ENCODE results near the gene CDKN1B. TPM values are rescaled to one million over a fixed set of nuclear protein-coding genes. Genes with fewer than 3 reads are reported as not detected.

CDKN1B gene
- total and polyA plus RNA-seq, 2 of the 13 experiments (the other 11 are each of a cell fraction or from before 2014, with no cell fraction given), result 20.1 to 37.2 TPM

DNA sequence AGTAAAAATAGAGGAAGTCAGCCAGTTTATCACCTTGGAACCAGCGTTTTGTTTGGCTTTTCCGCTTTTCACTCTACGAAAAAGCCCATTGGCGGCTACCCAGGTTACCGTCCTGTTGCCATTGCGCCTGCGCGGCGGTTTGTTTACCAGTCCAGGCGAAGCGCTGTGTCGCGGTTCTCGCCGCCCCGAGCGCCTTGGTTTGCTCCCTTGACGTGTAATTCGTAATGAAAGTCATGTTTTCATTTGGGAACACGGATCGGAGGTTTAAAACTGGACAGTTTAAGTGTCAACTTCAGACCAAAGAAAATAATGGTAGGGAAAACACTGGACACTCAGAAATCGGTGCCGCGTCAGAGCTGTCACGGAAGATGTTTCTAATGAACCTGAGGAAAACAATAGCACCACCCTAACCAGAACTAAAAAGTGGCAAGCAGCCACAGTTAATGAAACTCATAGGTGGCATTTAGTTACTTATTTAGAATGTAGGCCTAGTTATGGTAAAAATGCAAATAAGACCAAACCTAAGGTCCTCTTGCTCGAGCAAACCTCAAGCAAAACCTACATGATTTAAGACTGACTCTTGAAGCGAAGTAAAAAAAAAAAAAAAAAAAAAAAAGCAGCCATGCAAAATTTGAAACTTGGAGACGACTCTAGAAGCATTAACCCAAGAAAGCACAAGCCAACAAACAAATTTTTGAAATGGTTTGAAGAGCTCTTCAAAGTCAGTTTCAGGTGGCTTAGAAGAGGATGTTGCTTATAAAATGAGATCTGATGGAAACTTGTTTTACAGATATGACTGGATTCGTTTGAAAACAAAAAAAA, 20.4 kb upstream of the CDKN1B start (continued):
- TF ChIP-seq, protein P1, sequence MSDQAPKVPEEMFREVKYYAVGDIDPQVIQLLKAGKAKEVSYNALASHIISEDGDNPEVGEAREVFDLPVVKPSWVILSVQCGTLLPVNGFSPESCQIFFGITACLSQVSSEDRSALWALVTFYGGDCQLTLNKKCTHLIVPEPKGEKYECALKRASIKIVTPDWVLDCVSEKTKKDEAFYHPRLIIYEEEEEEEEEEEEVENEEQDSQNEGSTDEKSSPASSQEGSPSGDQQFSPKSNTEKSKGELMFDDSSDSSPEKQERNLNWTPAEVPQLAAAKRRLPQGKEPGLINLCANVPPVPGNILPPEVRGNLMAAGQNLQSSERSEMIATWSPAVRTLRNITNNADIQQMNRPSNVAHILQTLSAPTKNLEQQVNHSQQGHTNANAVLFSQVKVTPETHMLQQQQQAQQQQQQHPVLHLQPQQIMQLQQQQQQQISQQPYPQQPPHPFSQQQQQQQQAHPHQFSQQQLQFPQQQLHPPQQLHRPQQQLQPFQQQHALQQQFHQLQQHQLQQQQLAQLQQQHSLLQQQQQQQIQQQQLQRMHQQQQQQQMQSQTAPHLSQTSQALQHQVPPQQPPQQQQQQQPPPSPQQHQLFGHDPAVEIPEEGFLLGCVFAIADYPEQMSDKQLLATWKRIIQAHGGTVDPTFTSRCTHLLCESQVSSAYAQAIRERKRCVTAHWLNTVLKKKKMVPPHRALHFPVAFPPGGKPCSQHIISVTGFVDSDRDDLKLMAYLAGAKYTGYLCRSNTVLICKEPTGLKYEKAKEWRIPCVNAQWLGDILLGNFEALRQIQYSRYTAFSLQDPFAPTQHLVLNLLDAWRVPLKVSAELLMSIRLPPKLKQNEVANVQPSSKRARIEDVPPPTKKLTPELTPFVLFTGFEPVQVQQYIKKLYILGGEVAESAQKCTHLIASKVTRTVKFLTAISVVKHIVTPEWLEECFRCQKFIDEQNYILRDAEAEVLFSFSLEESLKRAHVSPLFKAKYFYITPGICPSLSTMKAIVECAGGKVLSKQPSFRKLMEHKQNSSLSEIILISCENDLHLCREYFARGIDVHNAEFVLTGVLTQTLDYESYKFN (CRISPR knock-in tag; conservative IDR thresholded peaks at IDR 0.05), result peak; percentile 19; the same call in 1 of the 2 replicates
- no peak for TF ChIP-seq NR3C1 (CRISPR knock-in tag; IDR thresholded peaks at IDR 0.05)
- TF ChIP-seq, protein P2, sequence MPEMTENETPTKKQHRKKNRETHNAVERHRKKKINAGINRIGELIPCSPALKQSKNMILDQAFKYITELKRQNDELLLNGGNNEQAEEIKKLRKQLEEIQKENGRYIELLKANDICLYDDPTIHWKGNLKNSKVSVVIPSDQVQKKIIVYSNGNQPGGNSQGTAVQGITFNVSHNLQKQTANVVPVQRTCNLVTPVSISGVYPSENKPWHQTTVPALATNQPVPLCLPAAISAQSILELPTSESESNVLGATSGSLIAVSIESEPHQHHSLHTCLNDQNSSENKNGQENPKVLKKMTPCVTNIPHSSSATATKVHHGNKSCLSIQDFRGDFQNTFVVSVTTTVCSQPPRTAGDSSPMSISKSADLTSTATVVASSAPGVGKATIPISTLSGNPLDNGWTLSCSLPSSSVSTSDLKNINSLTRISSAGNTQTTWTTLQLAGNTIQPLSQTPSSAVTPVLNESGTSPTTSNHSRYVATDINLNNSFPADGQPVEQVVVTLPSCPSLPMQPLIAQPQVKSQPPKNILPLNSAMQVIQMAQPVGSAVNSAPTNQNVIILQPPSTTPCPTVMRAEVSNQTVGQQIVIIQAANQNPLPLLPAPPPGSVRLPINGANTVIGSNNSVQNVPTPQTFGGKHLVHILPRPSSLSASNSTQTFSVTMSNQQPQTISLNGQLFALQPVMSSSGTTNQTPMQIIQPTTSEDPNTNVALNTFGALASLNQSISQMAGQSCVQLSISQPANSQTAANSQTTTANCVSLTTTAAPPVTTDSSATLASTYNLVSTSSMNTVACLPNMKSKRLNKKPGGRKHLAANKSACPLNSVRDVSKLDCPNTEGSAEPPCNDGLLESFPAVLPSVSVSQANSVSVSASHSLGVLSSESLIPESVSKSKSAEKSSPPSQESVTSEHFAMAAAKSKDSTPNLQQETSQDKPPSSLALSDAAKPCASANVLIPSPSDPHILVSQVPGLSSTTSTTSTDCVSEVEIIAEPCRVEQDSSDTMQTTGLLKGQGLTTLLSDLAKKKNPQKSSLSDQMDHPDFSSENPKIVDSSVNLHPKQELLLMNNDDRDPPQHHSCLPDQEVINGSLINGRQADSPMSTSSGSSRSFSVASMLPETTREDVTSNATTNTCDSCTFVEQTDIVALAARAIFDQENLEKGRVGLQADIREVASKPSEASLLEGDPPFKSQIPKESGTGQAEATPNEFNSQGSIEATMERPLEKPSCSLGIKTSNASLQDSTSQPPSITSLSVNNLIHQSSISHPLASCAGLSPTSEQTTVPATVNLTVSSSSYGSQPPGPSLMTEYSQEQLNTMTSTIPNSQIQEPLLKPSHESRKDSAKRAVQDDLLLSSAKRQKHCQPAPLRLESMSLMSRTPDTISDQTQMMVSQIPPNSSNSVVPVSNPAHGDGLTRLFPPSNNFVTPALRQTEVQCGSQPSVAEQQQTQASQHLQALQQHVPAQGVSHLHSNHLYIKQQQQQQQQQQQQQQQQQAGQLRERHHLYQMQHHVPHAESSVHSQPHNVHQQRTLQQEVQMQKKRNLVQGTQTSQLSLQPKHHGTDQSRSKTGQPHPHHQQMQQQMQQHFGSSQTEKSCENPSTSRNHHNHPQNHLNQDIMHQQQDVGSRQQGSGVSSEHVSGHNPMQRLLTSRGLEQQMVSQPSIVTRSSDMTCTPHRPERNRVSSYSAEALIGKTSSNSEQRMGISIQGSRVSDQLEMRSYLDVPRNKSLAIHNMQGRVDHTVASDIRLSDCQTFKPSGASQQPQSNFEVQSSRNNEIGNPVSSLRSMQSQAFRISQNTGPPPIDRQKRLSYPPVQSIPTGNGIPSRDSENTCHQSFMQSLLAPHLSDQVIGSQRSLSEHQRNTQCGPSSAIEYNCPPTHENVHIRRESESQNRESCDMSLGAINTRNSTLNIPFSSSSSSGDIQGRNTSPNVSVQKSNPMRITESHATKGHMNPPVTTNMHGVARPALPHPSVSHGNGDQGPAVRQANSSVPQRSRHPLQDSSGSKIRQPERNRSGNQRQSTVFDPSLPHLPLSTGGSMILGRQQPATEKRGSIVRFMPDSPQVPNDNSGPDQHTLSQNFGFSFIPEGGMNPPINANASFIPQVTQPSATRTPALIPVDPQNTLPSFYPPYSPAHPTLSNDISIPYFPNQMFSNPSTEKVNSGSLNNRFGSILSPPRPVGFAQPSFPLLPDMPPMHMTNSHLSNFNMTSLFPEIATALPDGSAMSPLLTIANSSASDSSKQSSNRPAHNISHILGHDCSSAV (CRISPR knock-in tag; IDR thresholded peaks at IDR 0.05; ENCODE audit: borderline replicate concordance), result no peak
- no peak for TF ChIP-seq SETDB1 (CRISPR knock-in tag; IDR thresholded peaks at IDR 0.05; ENCODE audit: borderline replicate concordance)
- TF ChIP-seq, protein P3, sequence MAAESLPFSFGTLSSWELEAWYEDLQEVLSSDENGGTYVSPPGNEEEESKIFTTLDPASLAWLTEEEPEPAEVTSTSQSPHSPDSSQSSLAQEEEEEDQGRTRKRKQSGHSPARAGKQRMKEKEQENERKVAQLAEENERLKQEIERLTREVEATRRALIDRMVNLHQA (CRISPR knock-in tag; IDR thresholded peaks at IDR 0.05), result no peak
- no peak for TF ChIP-seq IRX3 (CRISPR knock-in tag; IDR thresholded peaks at IDR 0.05; ENCODE audit: borderline replicate concordance, low read depth)
- TF ChIP-seq, protein P4, sequence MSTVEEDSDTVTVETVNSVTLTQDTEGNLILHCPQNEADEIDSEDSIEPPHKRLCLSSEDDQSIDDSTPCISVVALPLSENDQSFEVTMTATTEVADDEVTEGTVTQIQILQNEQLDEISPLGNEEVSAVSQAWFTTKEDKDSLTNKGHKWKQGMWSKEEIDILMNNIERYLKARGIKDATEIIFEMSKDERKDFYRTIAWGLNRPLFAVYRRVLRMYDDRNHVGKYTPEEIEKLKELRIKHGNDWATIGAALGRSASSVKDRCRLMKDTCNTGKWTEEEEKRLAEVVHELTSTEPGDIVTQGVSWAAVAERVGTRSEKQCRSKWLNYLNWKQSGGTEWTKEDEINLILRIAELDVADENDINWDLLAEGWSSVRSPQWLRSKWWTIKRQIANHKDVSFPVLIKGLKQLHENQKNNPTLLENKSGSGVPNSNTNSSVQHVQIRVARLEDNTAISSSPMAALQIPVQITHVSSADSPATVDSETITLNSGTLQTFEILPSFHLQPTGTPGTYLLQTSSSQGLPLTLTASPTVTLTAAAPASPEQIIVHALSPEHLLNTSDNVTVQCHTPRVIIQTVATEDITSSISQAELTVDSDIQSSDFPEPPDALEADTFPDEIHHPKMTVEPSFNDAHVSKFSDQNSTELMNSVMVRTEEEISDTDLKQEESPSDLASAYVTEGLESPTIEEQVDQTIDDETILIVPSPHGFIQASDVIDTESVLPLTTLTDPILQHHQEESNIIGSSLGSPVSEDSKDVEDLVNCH (CRISPR knock-in tag; IDR thresholded peaks at IDR 0.05), result no peak
- no peak for TF ChIP-seq CCAR2 (optimal IDR thresholded peaks at IDR 0.05; ENCODE audit: low read depth, low read length)
- no peak for TF ChIP-seq ARNT (IDR thresholded peaks at IDR 0.05)
- no peak for TF ChIP-seq ZNF468 (CRISPR knock-in tag; IDR thresholded peaks at IDR 0.05)
- no peak for TF ChIP-seq SOX13 (IDR thresholded peaks at IDR 0.05)
- TF ChIP-seq SOX13 (CRISPR knock-in tag; conservative IDR thresholded peaks at IDR 0.05 in 1 of 2, IDR thresholded peaks at IDR 0.05 in 1 of 2), result peak in 1 of 2 experiments; percentile 30; a peak in 2 of 4 replicates
- no peak for TF ChIP-seq DNMT3B (CRISPR knock-in tag; conservative IDR thresholded peaks at IDR 0.05)
- no peak for TF ChIP-seq SIN3A (IDR thresholded peaks at IDR 0.05; ENCODE audit: borderline replicate concordance, low read depth, low read length)
